HG03342 (cell line): ENCODE data around the gene PLXNA2.

Source experiments
- ATAC-seq: cut with Tn5 transposase; IDR thresholded peaks from one replicate; pipeline ENCODE4 v1.9.1; 2021; ENCODE audit warnings: mild to moderate bottlenecking, moderate library complexity; ENCODE audit not compliant: unreplicated experiment

Gene PLXNA2

GRCh38 chr1:208004851-208005250 lies 239.3 kb downstream of the PLXNA2 start:
- no peak for ATAC-seq

- no peak for ATAC-seq
Measured at GRCh38 chr1:208003241-208003640, 240.9 kb downstream of the PLXNA2 start.

GRCh38 chr1:208002672-208003071 lies 241.5 kb downstream of the PLXNA2 start:
- ATAC-seq = no peak

- no peak for ATAC-seq
Measured at GRCh38 chr1:208002078-208002477, 242.1 kb downstream of the PLXNA2 start.

GRCh38 chr1:208000504-208000903 lies 243.7 kb downstream of the PLXNA2 start:
- ATAC-seq = no peak

GRCh38 chr1:207999972-208000371 lies 244.2 kb downstream of the PLXNA2 start:
- no peak for ATAC-seq

GRCh38 chr1:207999274-207999915 lies 244.8 kb downstream of the PLXNA2 start:
- ATAC-seq = no peak

- no peak for ATAC-seq
Measured at GRCh38 chr1:207998691-207999090, 245.5 kb downstream of the PLXNA2 start.

GRCh38 chr1:207997486-207998268 lies 246.5 kb downstream of the PLXNA2 start:
- ATAC-seq = peak; percentile 89

- no peak for ATAC-seq
Measured at GRCh38 chr1:207996636-207997035, 247.5 kb downstream of the PLXNA2 start.

- no peak for ATAC-seq
Measured at GRCh38 chr1:207995576-207995975, 248.6 kb downstream of the PLXNA2 start.

- ATAC-seq = no peak
Measured at GRCh38 chr1:207993477-207994445, 250.4 kb downstream of the PLXNA2 start.

GRCh38 chr1:207992677-207993236 lies 251.4 kb downstream of the PLXNA2 start:
- no peak for ATAC-seq

- no peak for ATAC-seq
Measured at GRCh38 chr1:207991583-207992026, 252.6 kb downstream of the PLXNA2 start.

- ATAC-seq = no peak
Measured at GRCh38 chr1:207990876-207991582, 253.2 kb downstream of the PLXNA2 start.

GRCh38 chr1:207990455-207990854 lies 253.7 kb downstream of the PLXNA2 start:
- ATAC-seq = no peak

- ATAC-seq = no peak
Measured at GRCh38 chr1:207988326-207989165, 255.6 kb downstream of the PLXNA2 start.

- no peak for ATAC-seq
Measured at GRCh38 chr1:207987164-207987563, 257.0 kb downstream of the PLXNA2 start.

GRCh38 chr1:207985996-207986395 lies 258.2 kb downstream of the PLXNA2 start:
- ATAC-seq = no peak
